A549 treated with DMSO at 1 μM for 4 hours (cell line): ENCODE results near the gene TNNI3K. TPM values are rescaled to one million over a fixed set of nuclear protein-coding genes. Genes with fewer than 3 reads are reported as not detected.

Experiments
- total RNA-seq: library from RNA; stranded (reverse); fragments of 200-300 nt; extraction: Qiagen RNA extraction; gene quantifications from 5 replicates; pipeline ENCODE4 v1.2.3, GENCODE V29; 2022; ENCODE audit warnings: low read depth

TNNI3K gene
- not detected in 5 replicates for total RNA-seq

DNA sequence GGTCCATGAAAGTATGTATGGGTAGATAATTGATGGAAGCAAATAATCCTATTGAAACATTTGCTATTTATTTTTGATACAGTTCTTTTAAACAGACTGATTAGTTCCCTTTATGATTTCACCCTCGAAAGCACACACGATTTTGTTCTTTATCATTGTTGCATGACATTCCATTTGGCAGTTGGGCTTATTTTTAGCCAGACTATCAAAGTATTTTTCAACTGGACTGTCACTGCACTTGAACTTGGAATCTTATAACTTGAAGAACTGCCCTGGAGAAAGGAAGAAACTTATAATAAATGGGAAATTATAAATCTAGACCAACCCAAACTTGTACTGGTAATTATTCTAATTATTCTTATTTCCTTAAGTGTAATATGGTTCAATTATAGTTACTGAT, at the start of gene TNNI3K:
TSS of gene TNNI3K (plus strand) at position 235 of the 400 bp plus-strand sequence. CDS start at position 300, 65 bp downstream.

GRCh38 chr1:74197657-74198552, 37.3 kb upstream of the TNNI3K start, which contains the start of the genes FPGT and LRRIQ3:
Gene FPGT (plus strand): TSS chr1:74198242. CDS start chr1:74198279, 37 bp downstream.
Gene LRRIQ3 (minus strand): TSS chr1:74198176. CDS start chr1:74183684, 14,492 bp downstream.

GRCh38 chr1:74512170-74512915, 277.2 kb downstream of the TNNI3K start, which contains the start of gene LRRC53:
Gene LRRC53 (minus strand): TSS chr1:74512611. CDS start chr1:74483349, 29,262 bp downstream.

Other genes with a start within 250 kb of the TNNI3K start
- gene LRRIQ3, start 37.2 kb upstream of the TNNI3K start, total RNA-seq = 0.54 to 0.98 TPM (median 0.82 TPM) in 5 replicates
- 6.5 to 8.9 TPM (median 8.2 TPM) in 5 replicates for gene FPGT, start 37.1 kb upstream of the TNNI3K start, total RNA-seq